SK-N-MC (cell line): ENCODE data around the gene WNT10A.

ENCODE experiments used
- DNase-seq: peaks from one replicate; pipeline ENCODE4 v3.0.0-alpha.2; 2011; ENCODE audit warnings: low read depth, low spot score
- H3K27ac ChIP-seq: fragments of 200-600 bp; sonication (generic); 2 replicates; pipeline ENCODE4 v1.5.1; 2016; ENCODE audit warnings: mixed run types
- H3K36me3 ChIP-seq: fragments of 200-600 bp; sonication (generic); 2 replicates; pipeline ENCODE4 v1.6.1; 2017; ENCODE audit warnings: antibody characterized with exemption, low read length, mixed read lengths; ENCODE audit not compliant: insufficient read depth
- H3K4me3 ChIP-seq: fragments of 200-600 bp; sonication (generic); 2 replicates; pipeline ENCODE4 v1.5.1; 2016
- H3K9ac ChIP-seq: fragments of 200-600 bp; sonication (generic); 2 replicates; pipeline ENCODE4 v1.8.0; 2017; ENCODE audit warnings: mixed run types, mixed read lengths; ENCODE audit not compliant: insufficient read length
- H3K9me3 ChIP-seq: fragments of 200-600 bp; sonication (generic); 2 replicates; pipeline ENCODE4 v1.6.1; 2017; ENCODE audit warnings: low read depth, mild to moderate bottlenecking, antibody characterized with exemption, low read length, moderate library complexity, mixed read lengths
- EZH2 ChIP-seq: fragments of 200-600 bp; sonication (generic); IDR thresholded peaks from one replicate; pipeline ENCODE4 v1.6.1; 2017; ENCODE audit warnings: antibody characterized with exemption
- FOXP2 ChIP-seq: optimal IDR thresholded peaks from 2 replicates; pipeline ENCODE3; 2011; ENCODE audit warnings: mild to moderate bottlenecking, moderate library complexity; ENCODE audit not compliant: insufficient read depth; ENCODE audit errors: extremely low read length, control extremely low read depth
- POLR2AphosphoS5 ChIP-seq: IDR thresholded peaks from 2 replicates; pipeline ENCODE4 v1.6.1; 2012; ENCODE audit warnings: mild to moderate bottlenecking, low read depth, low read length, borderline replicate concordance

The WNT10A gene

GRCh38 chr2:218871345-218872302 is 9.0 kb upstream of the WNT10A start:
- no peak for DNase-seq
- no peaks in the 10 kb centered on the region for H3K9me3 ChIP-seq
- H3K9ac ChIP-seq = no peak overlapping the region
- no peak overlapping the region for H3K4me3 ChIP-seq
- TF ChIP-seq EZH2 = no peak
- TF ChIP-seq FOXP2 = no peak
- no peak for TF ChIP-seq POLR2AphosphoS5
- H3K27ac ChIP-seq = no peak overlapping the region
- H3K36me3 ChIP-seq = no peaks in the 10 kb centered on the region

- TF ChIP-seq FOXP2 (no peak), POLR2AphosphoS5 (no peak), EZH2 (no peak)
- no peak overlapping the region for H3K4me3 ChIP-seq
- H3K27ac ChIP-seq = no peak overlapping the region
- no peak overlapping the region for H3K9ac ChIP-seq
- no peaks in the 10 kb centered on the region for H3K36me3 ChIP-seq
- H3K9me3 ChIP-seq = no peaks in the 10 kb centered on the region
- no peak for DNase-seq
Measured at GRCh38 chr2:218872645-218873358, 7.8 kb upstream of the WNT10A start.

- Histone ChIP-seq H3K36me3 (no peaks in the 10 kb centered on the region), H3K27ac (no peak overlapping the region), H3K9ac (no peak overlapping the region), H3K4me3 (no peak overlapping the region), H3K9me3 (no peaks in the 10 kb centered on the region)
- no peak for DNase-seq
- no peak for TF ChIP-seq EZH2
- no peak for TF ChIP-seq POLR2AphosphoS5
Measured at GRCh38 chr2:218873359-218874194, 7.1 kb upstream of the WNT10A start.

- Histone ChIP-seq H3K9ac (no peak overlapping the region), H3K9me3 (no peaks in the 10 kb centered on the region), H3K36me3 (no peaks in the 10 kb centered on the region), H3K27ac (no peak overlapping the region), H3K4me3 (no peak overlapping the region)
- TF ChIP-seq EZH2 (no peak), POLR2AphosphoS5 (no peak), FOXP2 (no peak)
- no peak for DNase-seq
Measured at GRCh38 chr2:218875692-218876246, 4.9 kb upstream of the WNT10A start.

- no peak overlapping the region for H3K27ac ChIP-seq
- peak; percentile 72 for DNase-seq
- H3K9ac ChIP-seq = no peak overlapping the region
Measured at GRCh38 chr2:218876562-218877219, 4.0 kb upstream of the WNT10A start.

GRCh38 chr2:218877331-218877730 is 3.3 kb upstream of the WNT10A start:
- Histone ChIP-seq H3K36me3 (no peaks in the 10 kb centered on the region), H3K9me3 (no peaks in the 10 kb centered on the region), H3K27ac (0 out of 2 replicates have a peak overlapping the region, but pooled peaks have one; percentile 4), H3K4me3 (no peak overlapping the region), H3K9ac (no peak overlapping the region)
- no peak for DNase-seq
- no peak for TF ChIP-seq POLR2AphosphoS5
- TF ChIP-seq FOXP2 = no peak
- no peak for TF ChIP-seq EZH2

More at GRCh38 chr2:218876562-218877219, 4.0 kb upstream of the WNT10A start:
- no peaks in the 10 kb centered on the region for H3K36me3 ChIP-seq
- H3K4me3 ChIP-seq = no peak overlapping the region
- TF ChIP-seq POLR2AphosphoS5 = no peak
- H3K9me3 ChIP-seq = no peaks in the 10 kb centered on the region

- Histone ChIP-seq H3K27ac (peak overlapping the region; percentile 54; the same call in 1 of the 2 replicates), H3K4me3 (no peak overlapping the region)
- no peak for DNase-seq
Measured at GRCh38 chr2:218877891-218878290, 2.8 kb upstream of the WNT10A start.

GRCh38 chr2:218878486-218878885 is 2.2 kb upstream of the WNT10A start:
- TF ChIP-seq FOXP2 (no peak), POLR2AphosphoS5 (no peak), EZH2 (no peak)

More at GRCh38 chr2:218877891-218878290, 2.8 kb upstream of the WNT10A start:
- Histone ChIP-seq H3K9ac (no peak overlapping the region), H3K9me3 (no peaks in the 10 kb centered on the region), H3K36me3 (no peaks in the 10 kb centered on the region)
- TF ChIP-seq EZH2 (no peak), FOXP2 (no peak), POLR2AphosphoS5 (no peak)

More at GRCh38 chr2:218878486-218878885, 2.2 kb upstream of the WNT10A start:
- no peaks in the 10 kb centered on the region for H3K9me3 ChIP-seq
- no peaks in the 10 kb centered on the region for H3K36me3 ChIP-seq
- DNase-seq = no peak
- H3K4me3 ChIP-seq = no peak overlapping the region
- peak overlapping the region; percentile 54; the same call in 1 of the 2 replicates for H3K27ac ChIP-seq
- no peak overlapping the region for H3K9ac ChIP-seq
